T-helper 9 cell (primary cell): ENCODE data around the gene TRIM56.
A peak's percentile ranks its signal among the peaks of the same experiment; 100 is the strongest.
"Not testable (repeated sequence)": the region's sequence is repeated elsewhere in the genome, so short reads cannot be mapped to it uniquely, and the experiment has no call there.

Experiments used
- DNase-seq: peaks from one replicate; pipeline ENCODE4 v3.0.0-alpha.2; 2020
- total RNA-seq, 2 donors: gene quantifications; one replicate each; lab custom pipeline; 2026; lab: John Stamatoyannopoulos, UW

Gene TRIM56
- total RNA-seq, result 72.6 to 139 reads per million in 2 donors

GRCh38 chr7:101085162-101085964, at the start of gene TRIM56:
Gene TRIM56, plus strand, starts transcription at chr7:101085481. Its CDS starts 1,832 bp downstream, at chr7:101087313.
- DNase-seq, result peak; percentile 68

GRCh38 chr7:101035941-101036340, 49.3 kb upstream of the TRIM56 start:
- no peak for DNase-seq

GRCh38 chr7:101041283-101041682, 44.0 kb upstream of the TRIM56 start:
- DNase-seq, result not testable (repeated sequence)

- DNase-seq, result peak; percentile 52
These were observed 26.9 kb upstream of the TRIM56 start for GRCh38 chr7:101058355-101058754.

GRCh38 chr7:101059620-101059942, 25.7 kb upstream of the TRIM56 start:
- no peak for DNase-seq

- DNase-seq, result no peak
These were observed 24.3 kb upstream of the TRIM56 start for GRCh38 chr7:101060992-101061391.

GRCh38 chr7:101064176-101064550, 21.1 kb upstream of the TRIM56 start:
- not testable (repeated sequence) for DNase-seq

- DNase-seq, result not testable (repeated sequence)
These were observed 20.1 kb upstream of the TRIM56 start for GRCh38 chr7:101065162-101065561.

GRCh38 chr7:101066141-101066832, 19.0 kb upstream of the TRIM56 start:
- DNase-seq, result no peak

- no peak for DNase-seq
These were observed 18.5 kb upstream of the TRIM56 start for GRCh38 chr7:101066833-101067177.

- no peak for DNase-seq
These were observed 16.9 kb upstream of the TRIM56 start for GRCh38 chr7:101068401-101068800.

GRCh38 chr7:101071362-101072104, 13.7 kb upstream of the TRIM56 start:
- DNase-seq, result not testable (repeated sequence)

GRCh38 chr7:101075646-101076045, 9.6 kb upstream of the TRIM56 start:
- no peak for DNase-seq

- DNase-seq, result not testable (repeated sequence)
These were observed 9.1 kb upstream of the TRIM56 start for GRCh38 chr7:101076183-101076582.

- peak; percentile 78 for DNase-seq
These were observed 7.8 kb upstream of the TRIM56 start for GRCh38 chr7:101077303-101078086.

- DNase-seq, result no peak
These were observed 3.8 kb upstream of the TRIM56 start for GRCh38 chr7:101081432-101081831.

- no peak for DNase-seq
These were observed 468 bp upstream of the TRIM56 start for GRCh38 chr7:101084865-101085161.

- DNase-seq, result no peak
These were observed 2.2 kb downstream of the TRIM56 start for GRCh38 chr7:101087334-101088068.

GRCh38 chr7:101088069-101088425, 2.8 kb downstream of the TRIM56 start:
- DNase-seq, result no peak

- DNase-seq, result no peak
These were observed 3.7 kb downstream of the TRIM56 start for GRCh38 chr7:101088858-101089529.

- no peak for DNase-seq
These were observed 4.6 kb downstream of the TRIM56 start for GRCh38 chr7:101089876-101090275.
